A549 (cell line): Measurements from ENCODE around the gene CNTNAP2. TPM values are rescaled to one million over a fixed set of nuclear protein-coding genes. Genes with fewer than 3 reads are reported as not detected.

ENCODE experiments used
- ATAC-seq, 2 experiments: fragments of 200-7000 bp in 1 of 2; fragments of >200 bp in 1 of 2; cut with Nextera tagmentation in 1 of 2; cut with Tn5 transposase in 1 of 2; 3 replicates each; pipeline versions ENCODE4 v1.8.0 to v1.9.1; 2018 to 2020; ENCODE audit warnings: mild to moderate bottlenecking in 1 of 2, moderate library complexity in 1 of 2
- CTCF ChIA-PET: fragments of 300-600 bp; sonication (Branson Sonifier 250); formaldehyde crosslinking; extraction: SDS; loops from one replicate; lab custom pipeline; 2021; ENCODE audit warnings: antibody characterized with exemption, inconsistent platforms; lab: Yijun Ruan, JAX
- POLR2A ChIA-PET: fragments of 350-600 bp; formaldehyde crosslinking; extraction: SDS; loops from one replicate; lab custom pipeline; 2021; ENCODE audit warnings: antibody characterized with exemption, inconsistent platforms; lab: Yijun Ruan, JAX
- DNase-seq, 2 experiments: peaks; one replicate each; pipeline versions ENCODE4 v3.0.0 to v3.0.0-alpha.2; 2011 to 2016; ENCODE audit warnings: low read depth in 1 of 2, low spot score in 1 of 2
- FAIRE-seq: peaks from 2 replicates; lab custom pipeline; 2011; peaks lifted over from hg19 to GRCh38; lab: Jason Lieb, UNC
- H3K27ac ChIP-seq, 2 experiments: fragments of >200 bp; sonication (Bioruptor Twin); formaldehyde crosslinking; 3 replicates each; pipeline ENCODE4 v1.5.1; 2016 to 2017
- H3K4me1 ChIP-seq: fragments of >200 bp; sonication (Bioruptor Twin); formaldehyde crosslinking; 3 replicates; pipeline ENCODE4 v1.6.1; 2016
- H3K4me2 ChIP-seq: fragments of >200 bp; sonication (Bioruptor Twin); formaldehyde crosslinking; 3 replicates; pipeline ENCODE4 v1.6.1; 2016
- H3K4me3 ChIP-seq: fragments of >200 bp; sonication (Bioruptor Twin); formaldehyde crosslinking; 3 replicates; pipeline ENCODE4 v1.5.1; 2016
- H3K9me3 ChIP-seq: fragments of >200 bp; sonication (Bioruptor Twin); formaldehyde crosslinking; 3 replicates; pipeline ENCODE4 v1.6.1; 2016
- CBX8 ChIP-seq: fragments of 200-600 bp; sonication (generic); IDR thresholded peaks from 2 replicates; pipeline ENCODE4 v1.6.1; 2016
- CHD2 ChIP-seq: fragments of 150-350 bp; IDR thresholded peaks from 2 replicates; pipeline ENCODE4 v1.6.1; 2014; ENCODE audit warnings: low read length; ENCODE audit not compliant: partially characterized antibody
- CHD4 ChIP-seq: fragments of 200-600 bp; sonication (generic); IDR thresholded peaks from 2 replicates; pipeline ENCODE4 v1.6.1; 2016; ENCODE audit warnings: antibody characterized with exemption, mild to moderate bottlenecking, borderline replicate concordance
- CTCF ChIP-seq: fragments of >200 bp; sonication (Bioruptor Twin); formaldehyde crosslinking; IDR thresholded peaks from 3 replicates; pipeline ENCODE4 v1.5.1; 2016
- EHF ChIP-seq: fragments of 250-450 bp; sonication (Bioruptor Pico); IDR thresholded peaks from 2 replicates; pipeline ENCODE4 v1.5.0; 2020; ENCODE audit warnings: mild to moderate bottlenecking
- ELK1 ChIP-seq: fragments of 150-350 bp; IDR thresholded peaks from 2 replicates; pipeline ENCODE4 v1.6.1; 2014; ENCODE audit warnings: low read depth, mild to moderate bottlenecking, low read length
- ESRRA ChIP-seq: fragments of 150-350 bp; IDR thresholded peaks from 2 replicates; pipeline ENCODE4 v1.6.1; 2014; ENCODE audit warnings: mild to moderate bottlenecking, low read length, borderline replicate concordance
- FOXS1 ChIP-seq: fragments of 250-450 bp; sonication (Bioruptor Pico); IDR thresholded peaks from 2 replicates; pipeline ENCODE4 v1.5.0; 2020; ENCODE audit warnings: mild to moderate bottlenecking, moderate library complexity
- GATA3 ChIP-seq: IDR thresholded peaks from 2 replicates; pipeline ENCODE4 v1.6.1; 2012; ENCODE audit warnings: borderline replicate concordance
- HEYL ChIP-seq: fragments of 250-450 bp; sonication (Bioruptor Pico); IDR thresholded peaks from 2 replicates; pipeline ENCODE4 v1.8.0; 2021; ENCODE audit warnings: mild to moderate bottlenecking, moderate library complexity
- HOXA7 ChIP-seq: fragments of 250-450 bp; sonication (Bioruptor Pico); IDR thresholded peaks from 2 replicates; pipeline ENCODE4 v1.5.0; 2020; ENCODE audit warnings: mild to moderate bottlenecking, moderate library complexity
- HOXB13 ChIP-seq: fragments of 250-450 bp; sonication (Bioruptor Pico); IDR thresholded peaks from 2 replicates; pipeline ENCODE4 v1.5.0; 2020; ENCODE audit warnings: low read depth, mild to moderate bottlenecking, moderate library complexity
- HOXB5 ChIP-seq: fragments of 250-450 bp; sonication (Bioruptor Pico); IDR thresholded peaks from 2 replicates; pipeline ENCODE4 v1.5.0; 2020; ENCODE audit warnings: mild to moderate bottlenecking, moderate library complexity
- JUNB ChIP-seq: fragments of >200 bp; sonication (Bioruptor Twin); formaldehyde crosslinking; IDR thresholded peaks from 2 replicates; pipeline ENCODE4 v1.6.1; 2016
- KDM1A ChIP-seq: fragments of 200-600 bp; sonication (generic); IDR thresholded peaks from 2 replicates; pipeline ENCODE4 v1.6.1; 2016; ENCODE audit warnings: low read depth, mild to moderate bottlenecking
- KDM5A ChIP-seq: fragments of 200-600 bp; sonication (generic); IDR thresholded peaks from 2 replicates; pipeline ENCODE4 v1.6.1; 2016; ENCODE audit warnings: antibody characterized with exemption, mild to moderate bottlenecking
- MAFK ChIP-seq: fragments of 450-650 bp; IDR thresholded peaks from 2 replicates; pipeline ENCODE4 v1.6.1; 2014; ENCODE audit not compliant: partially characterized antibody
- MAX ChIP-seq: IDR thresholded peaks from 2 replicates; pipeline ENCODE4 v1.6.1; 2012
- MAZ ChIP-seq: fragments of 150-350 bp; IDR thresholded peaks from 2 replicates; pipeline ENCODE4 v1.6.1; 2014; ENCODE audit warnings: antibody characterized with exemption, low read depth, low read length, borderline replicate concordance
- MYC ChIP-seq: IDR thresholded peaks from 2 replicates; pipeline ENCODE4 v1.6.1; 2012; ENCODE audit warnings: mild to moderate bottlenecking, inconsistent platforms, low read length, improper control_type of control experiment, borderline replicate concordance
- NR3C1 ChIP-seq: fragments of >200 bp; sonication (Bioruptor Twin); formaldehyde crosslinking; IDR thresholded peaks from 3 replicates; pipeline ENCODE4 v1.6.1; 2017
- POLR2A ChIP-seq: IDR thresholded peaks from 2 replicates; pipeline ENCODE4 v1.6.1; 2012; ENCODE audit warnings: mild to moderate bottlenecking, low read length
- RAD21 ChIP-seq, 2 experiments: fragments of >200 bp in 1 of 2; sonication (Bioruptor Twin) in 1 of 2; formaldehyde crosslinking in 1 of 2; IDR thresholded peaks in 1 of 2; conservative IDR thresholded peaks in 1 of 2; 2 replicates in 1 of 2; 3 replicates in 1 of 2; pipeline ENCODE4 v1.6.1; 2012 to 2018; ENCODE audit warnings: inconsistent platforms in 1 of 2
- RARB ChIP-seq: fragments of 250-450 bp; sonication (Bioruptor Pico); IDR thresholded peaks from 2 replicates; pipeline ENCODE4 v1.8.0; 2021; ENCODE audit warnings: mild to moderate bottlenecking, moderate library complexity
- RCOR1 ChIP-seq: fragments of 150-350 bp; IDR thresholded peaks from 2 replicates; pipeline ENCODE4 v1.6.1; 2014; ENCODE audit warnings: antibody characterized with exemption, low read length, low read depth
- RFX5 ChIP-seq: fragments of 450-650 bp; IDR thresholded peaks from 2 replicates; pipeline ENCODE4 v1.7.1; 2014; ENCODE audit warnings: antibody characterized with exemption, mild to moderate bottlenecking, moderate library complexity
- SMC3 ChIP-seq: fragments of >200 bp; sonication (Bioruptor Twin); formaldehyde crosslinking; IDR thresholded peaks from 3 replicates; pipeline ENCODE4 v1.6.1; 2018; ENCODE audit warnings: inconsistent platforms
- TFCP2L1 ChIP-seq: fragments of 250-450 bp; sonication (Bioruptor Pico); IDR thresholded peaks from 2 replicates; pipeline ENCODE4 v1.5.0; 2021; ENCODE audit warnings: mild to moderate bottlenecking
- USF2 ChIP-seq: fragments of 450-650 bp; IDR thresholded peaks from 2 replicates; pipeline ENCODE4 v1.6.1; 2014; ENCODE audit warnings: antibody characterized with exemption
- ZFP36 ChIP-seq: fragments of 450-650 bp; IDR thresholded peaks from 2 replicates; pipeline ENCODE4 v1.6.1; 2014; ENCODE audit warnings: borderline replicate concordance; ENCODE audit not compliant: partially characterized antibody
- ZSCAN20 ChIP-seq: fragments of 250-450 bp; sonication (Bioruptor Pico); IDR thresholded peaks from 2 replicates; pipeline ENCODE4 v1.8.0; 2022; ENCODE audit warnings: mild to moderate bottlenecking, moderate library complexity
- WGBS: methylation state at CpG from one replicate; pipeline ENCODE4 v1.1.6; 2017; ENCODE audit errors: missing lambda C conversion rate; 5-methylcytosine and 5-hydroxymethylcytosine counted together
- polyA plus RNA-seq, 4 experiments: library from polyadenylated mRNA; depleted of rRNA in 3 of 4; stranded (reverse); fragments of >200 nt; fragmentation: RNase III in 1 of 4; extraction: RNeasy Plus Mini Kit Qiagen cat#74134 plus additional on column Dnase treatment in 1 of 4; gene quantifications; 2 replicates in 3 of 4; 3 replicates in 1 of 4; pipeline ENCODE4 v1.2.3, GENCODE V29; 2011 to 2017

Gene CNTNAP2
- polyA plus RNA-seq, 2 of the 4 experiments (the other 2 are of a cell fraction) = 0.05 to 0.13 TPM

GRCh38 chr7:147423875-147424274 is 1307.3 kb downstream of the CNTNAP2 start (continued):
- TF ChIP-seq RFX5 (no peak), MYC (no peak), ZFP36 (no peak), EHF (no peak), ELK1 (no peak), SMC3 (no peak), ESRRA (no peak)

- Histone ChIP-seq H3K27ac (no peak overlapping the region), H3K4me1 (no peaks in the 10 kb centered on the region), H3K9me3 (peaks cover 13% of the 10 kb centered on the region; the same call in 1 of the 3 replicates), H3K4me3 (no peak overlapping the region), H3K4me2 (no peak overlapping the region)
- DNase-seq (no peak), FAIRE-seq (no peak), ATAC-seq (no peak)
- 52% methylated on average over 1 of the region's 1 CpG for WGBS
- TF ChIP-seq CHD4 (no peak), MAZ (no peak), RFX5 (no peak), TFCP2L1 (CRISPR knock-in tag) (no peak), HOXB13 (no peak), ZFP36 (no peak), KDM5A (no peak), FOXS1 (CRISPR knock-in tag) (no peak), ELK1 (no peak), POLR2A (no peak), MAFK (no peak), RCOR1 (no peak), NR3C1 (no peak), GATA3 (no peak), KDM1A (no peak), HOXA7 (CRISPR knock-in tag) (no peak), MAX (no peak), RARB (CRISPR knock-in tag) (no peak)
- ChIA-PET POLR2A (no interaction called here), CTCF (interaction anchor here (0.6 kb wide), 1 partner anchor 178 kb away, joined by 3 read pairs; no protein-coding TSS in a partner anchor)
Observed at GRCh38 chr7:147428075-147428474, 1311.5 kb downstream of the CNTNAP2 start.

- CTCF ChIA-PET = no interaction called here
- FAIRE-seq = no peak
- ATAC-seq = no peak
- H3K4me2 ChIP-seq = no peak overlapping the region
- peaks cover 13% of the 10 kb centered on the region; the same call in 1 of the 3 replicates for H3K9me3 ChIP-seq
- POLR2A ChIA-PET = no interaction called here
- H3K4me3 ChIP-seq = no peak overlapping the region
- DNase-seq = no peak
- no peaks in the 10 kb centered on the region for H3K4me1 ChIP-seq
- no peak for TF ChIP-seq JUNB
- TF ChIP-seq HOXB5 (CRISPR knock-in tag) = no peak
- no peak for TF ChIP-seq CHD2
- TF ChIP-seq USF2 = no peak
- no peak for TF ChIP-seq ZSCAN20 (CRISPR knock-in tag)
- no peak for TF ChIP-seq RAD21 (conservative IDR thresholded peaks at IDR 0.05 in 1 of 2, IDR thresholded peaks at IDR 0.05 in 1 of 2)
- TF ChIP-seq RARB (CRISPR knock-in tag) = no peak
- TF ChIP-seq HEYL (CRISPR knock-in tag) = no peak
- TF ChIP-seq TFCP2L1 (CRISPR knock-in tag) = no peak
- TF ChIP-seq CTCF = no peak
- TF ChIP-seq CBX8 = no peak
- no peak overlapping the region for H3K27ac ChIP-seq
Observed at GRCh38 chr7:147429961-147430360, 1313.4 kb downstream of the CNTNAP2 start.
